ENCODE data around the gene TUBA1B. TPM values are rescaled to one million over a fixed set of nuclear protein-coding genes. Genes with fewer than 3 reads are reported as not detected.
"Not testable (repeated sequence)": the region's sequence is repeated elsewhere in the genome, so short reads cannot be mapped to it uniquely, and the experiment has no call there.

Gene TUBA1B
- total RNA-seq (100 to 1,000 TPM; 170 to 515 (median 413) TPM), polyA plus RNA-seq (395 TPM)
- long read RNA-seq, donor 1, transcript TUBA1B-202 (4 exons, 1,627 nt) = major isoform, 354 of 535 reads
- long read RNA-seq, donor 1, transcript TUBA1B-201 (3 exons, 3,198 nt) = minor isoform, 32 of 535 reads
- long read RNA-seq, donor 1, partial matches to known transcripts = 23 of 535 reads
- long read RNA-seq, donor 1, other reads (novel, unspliced or antisense) = 126 of 535 reads
- long read RNA-seq, donor 2, transcript TUBA1B-201 (3 exons, 3,198 nt) = minor isoform, 13 of 230 reads
- long read RNA-seq, donor 2, transcript TUBA1B-202 (4 exons, 1,627 nt) = major isoform, 186 of 230 reads
- long read RNA-seq, donor 2, partial matches to known transcripts = 5 of 230 reads
- long read RNA-seq, donor 2, other reads (novel, unspliced or antisense) = 26 of 230 reads
- long read RNA-seq, donor 3, transcript TUBA1B-201 (3 exons, 3,198 nt) = minor isoform, 40 of 405 reads
- long read RNA-seq, donor 3, transcript TUBA1B-202 (4 exons, 1,627 nt) = major isoform, 251 of 405 reads
- long read RNA-seq, donor 3, partial matches to known transcripts = 44 of 405 reads
- long read RNA-seq, donor 3, other reads (novel, unspliced or antisense) = 70 of 405 reads
- long read RNA-seq, donor 4, transcript TUBA1B-201 (3 exons, 3,198 nt) = minor isoform, 6 of 130 reads
- long read RNA-seq, donor 4, transcript TUBA1B-202 (4 exons, 1,627 nt) = major isoform, 114 of 130 reads
- long read RNA-seq, donor 4, partial matches to known transcripts = 3 of 130 reads
- long read RNA-seq, donor 4, other reads (novel, unspliced or antisense) = 7 of 130 reads

- H3K27me3 ChIP-seq (ENCODE audit: control insufficient read depth, insufficient read depth) = no peaks in the 10 kb centered on the region
- WGBS = under 1% methylated on average over 79 of the region's 79 CpGs
- H3K9me3 ChIP-seq (ENCODE audit: control insufficient read depth, low read length) = no peaks in the 10 kb centered on the region
- DNase-seq = peak; percentile 94 to 98 (median 95)
- peak within 1 kb of the TSS; percentile 81 for H3K4me3 ChIP-seq (ENCODE audit: low read length)
- peak within 1 kb of the TSS; percentile 99 for H3K27ac ChIP-seq (ENCODE audit: low read length)
- peak; percentile 94 to 95 for ATAC-seq
- peaks cover 5% of the 10 kb centered on the region for H3K4me1 ChIP-seq (ENCODE audit: control insufficient read depth, insufficient read depth, low read length)
- intact Hi-C loops (cut with DNase I) = loop anchor here in 2 of 4 donors (2.0 to 10.0 kb wide), 3 partner anchors 54 to 104 kb away; partner anchors contain the start of gene TUBA1A (in 2 of the 2)
Observed at GRCh38 chr12:49131051-49131893, at the start of gene TUBA1B. Gene TUBA1B (minus strand): TSS chr12:49131395. CDS start chr12:49131300, 95 bp downstream.

GRCh38 chr12:49174218-49174617 lies 43.0 kb upstream of the TUBA1B start:
- 80% methylated on average over 5 of the region's 5 CpGs for WGBS
- no peaks in the 10 kb centered on the region for H3K4me1 ChIP-seq (ENCODE audit: control insufficient read depth, insufficient read depth, low read length)
- no peaks in the 10 kb centered on the region for H3K9me3 ChIP-seq (ENCODE audit: control insufficient read depth, low read length)
- no peak overlapping the region for H3K27ac ChIP-seq (ENCODE audit: low read length)
- no peaks in the 10 kb centered on the region for H3K27me3 ChIP-seq (ENCODE audit: control insufficient read depth, insufficient read depth)
- no peak for ATAC-seq
- H3K4me3 ChIP-seq (ENCODE audit: low read length) = no peak overlapping the region
- intact Hi-C loops (cut with DNase I) = no loop called here
- no peak for DNase-seq

GRCh38 chr12:49170924-49171323 lies 39.7 kb upstream of the TUBA1B start:
- no peaks in the 10 kb centered on the region for H3K27me3 ChIP-seq (ENCODE audit: control insufficient read depth, insufficient read depth)
- H3K9me3 ChIP-seq (ENCODE audit: control insufficient read depth, low read length) = no peaks in the 10 kb centered on the region
- H3K4me1 ChIP-seq (ENCODE audit: control insufficient read depth, insufficient read depth, low read length) = no peaks in the 10 kb centered on the region
- no peak overlapping the region for H3K4me3 ChIP-seq (ENCODE audit: low read length)
- ATAC-seq (no peak), DNase-seq (no peak)
- no peak overlapping the region for H3K27ac ChIP-seq (ENCODE audit: low read length)
- intact Hi-C loops (cut with DNase I) = no loop called here

GRCh38 chr12:49165114-49165513 lies 33.9 kb upstream of the TUBA1B start:
- Histone ChIP-seq H3K4me1 (ENCODE audit: control insufficient read depth, insufficient read depth, low read length) (no peaks in the 10 kb centered on the region), H3K27me3 (ENCODE audit: control insufficient read depth, insufficient read depth) (no peaks in the 10 kb centered on the region), H3K4me3 (ENCODE audit: low read length) (no peak overlapping the region), H3K9me3 (ENCODE audit: control insufficient read depth, low read length) (no peaks in the 10 kb centered on the region), H3K27ac (ENCODE audit: low read length) (no peak overlapping the region)
- no peak for DNase-seq
- intact Hi-C loops (cut with DNase I) = no loop called here
- 97% methylated on average over 2 of the region's 2 CpGs for WGBS
- no peak for ATAC-seq

GRCh38 chr12:49161901-49162300 lies 30.7 kb upstream of the TUBA1B start:
- ATAC-seq; H3K27me3 ChIP-seq (ENCODE audit: control insufficient read depth, insufficient read depth); DNase-seq; intact Hi-C loops (cut with DNase I); H3K4me1 ChIP-seq (ENCODE audit: control insufficient read depth, insufficient read depth, low read length); H3K4me3 ChIP-seq (ENCODE audit: low read length); H3K27ac ChIP-seq (ENCODE audit: low read length); H3K9me3 ChIP-seq (ENCODE audit: control insufficient read depth, low read length): not testable (repeated sequence)
- WGBS = 94% methylated on average over 4 of the region's 4 CpGs

- Histone ChIP-seq H3K27ac (ENCODE audit: low read length) (no peak overlapping the region), H3K27me3 (ENCODE audit: control insufficient read depth, insufficient read depth) (no peaks in the 10 kb centered on the region), H3K4me3 (ENCODE audit: low read length) (no peak overlapping the region), H3K4me1 (ENCODE audit: control insufficient read depth, insufficient read depth, low read length) (no peaks in the 10 kb centered on the region), H3K9me3 (ENCODE audit: control insufficient read depth, low read length) (no peaks in the 10 kb centered on the region)
- no peak for ATAC-seq
- intact Hi-C loops (cut with DNase I) = no loop called here
- DNase-seq = no peak
- 76% methylated on average over 6 of the region's 6 CpGs for WGBS
Observed at GRCh38 chr12:49161092-49161795, 30.0 kb upstream of the TUBA1B start.

- DNase-seq (no peak), ATAC-seq (no peak)
- Histone ChIP-seq H3K4me1 (ENCODE audit: control insufficient read depth, insufficient read depth, low read length) (no peaks in the 10 kb centered on the region), H3K27ac (ENCODE audit: low read length) (no peak overlapping the region), H3K4me3 (ENCODE audit: low read length) (no peak overlapping the region), H3K9me3 (ENCODE audit: control insufficient read depth, low read length) (no peaks in the 10 kb centered on the region), H3K27me3 (ENCODE audit: control insufficient read depth, insufficient read depth) (no peaks in the 10 kb centered on the region)
- 72% methylated on average over 2 of the region's 2 CpGs for WGBS
- intact Hi-C loops (cut with DNase I) = no loop called here
Observed at GRCh38 chr12:49160399-49160798, 29.2 kb upstream of the TUBA1B start.

- Histone ChIP-seq H3K27ac (ENCODE audit: low read length) (no peak overlapping the region), H3K27me3 (ENCODE audit: control insufficient read depth, insufficient read depth) (no peaks in the 10 kb centered on the region), H3K9me3 (ENCODE audit: control insufficient read depth, low read length) (no peaks in the 10 kb centered on the region), H3K4me3 (ENCODE audit: low read length) (no peak overlapping the region), H3K4me1 (ENCODE audit: control insufficient read depth, insufficient read depth, low read length) (no peaks in the 10 kb centered on the region)
- intact Hi-C loops (cut with DNase I) = no loop called here
- ATAC-seq = no peak
- no peak for DNase-seq
- 68% methylated on average over 3 of the region's 3 CpGs for WGBS
Observed at GRCh38 chr12:49154221-49154620, 23.0 kb upstream of the TUBA1B start.

- WGBS = 87% methylated on average over 2 of the region's 2 CpGs
- no peaks in the 10 kb centered on the region for H3K27me3 ChIP-seq (ENCODE audit: control insufficient read depth, insufficient read depth)
- H3K4me1 ChIP-seq (ENCODE audit: control insufficient read depth, insufficient read depth, low read length) = no peaks in the 10 kb centered on the region
- no peaks in the 10 kb centered on the region for H3K9me3 ChIP-seq (ENCODE audit: control insufficient read depth, low read length)
- H3K4me3 ChIP-seq (ENCODE audit: low read length) = no peak overlapping the region
- DNase-seq (no peak), ATAC-seq (no peak)
- H3K27ac ChIP-seq (ENCODE audit: low read length) = no peak overlapping the region
- intact Hi-C loops (cut with DNase I) = no loop called here
Observed at GRCh38 chr12:49147384-49147783, 16.2 kb upstream of the TUBA1B start.

GRCh38 chr12:49146406-49146805 lies 15.2 kb upstream of the TUBA1B start:
- Histone ChIP-seq H3K9me3 (ENCODE audit: control insufficient read depth, low read length) (no peaks in the 10 kb centered on the region), H3K4me1 (ENCODE audit: control insufficient read depth, insufficient read depth, low read length) (no peaks in the 10 kb centered on the region), H3K4me3 (ENCODE audit: low read length) (no peak overlapping the region), H3K27ac (ENCODE audit: low read length) (no peak overlapping the region), H3K27me3 (ENCODE audit: control insufficient read depth, insufficient read depth) (no peaks in the 10 kb centered on the region)
- 98% methylated on average over 1 of the region's 1 CpG for WGBS
- intact Hi-C loops (cut with DNase I) = no loop called here
- no peak for ATAC-seq
- DNase-seq = no peak
